Effector memory CD8-positive, alpha-beta T cell (primary cell): ENCODE results near the gene FBN1.

Source experiments
- ATAC-seq: fragments of 150-1000 bp; cut with Tn5 transposase; replicated peaks from 2 replicates; pipeline ENCODE4 v1.10.0; 2021; ENCODE audit warnings: mild to moderate bottlenecking, moderate library complexity
- DNase-seq, 3 experiments: peaks; one replicate each; pipeline ENCODE4 v3.0.0; 2021
- H3K27ac Mint-ChIP-seq, 2 donors: one replicate each; pipeline ENCODE4 v1.8.0; 2022; ENCODE audit warnings: mild to moderate bottlenecking in 2 of 2, mixed read lengths in 2 of 2, moderate library complexity in 2 of 2
- H3K27me3 Mint-ChIP-seq, 2 donors: one replicate each; pipeline ENCODE4 v1.8.0; 2022; ENCODE audit warnings: mixed read lengths in 2 of 2
- H3K36me3 Mint-ChIP-seq: one replicate; pipeline ENCODE4 v1.8.0; 2022; ENCODE audit warnings: mild to moderate bottlenecking, moderate library complexity, mixed read lengths; ENCODE audit not compliant: insufficient read depth
- H3K4me1 Mint-ChIP-seq, 2 donors: one replicate each; pipeline ENCODE4 v1.8.0; 2022; ENCODE audit warnings: low read depth in 2 of 2, mixed read lengths in 2 of 2
- H3K4me3 Mint-ChIP-seq, 2 donors: one replicate each; pipeline ENCODE4 v1.8.0; 2022; ENCODE audit warnings: mild to moderate bottlenecking in 2 of 2, mixed read lengths in 2 of 2, moderate library complexity in 2 of 2
- H3K9me3 Mint-ChIP-seq, 2 donors: one replicate each; pipeline ENCODE4 v1.8.0; 2022; ENCODE audit warnings: mixed read lengths in 2 of 2

FBN1 gene

DNA sequence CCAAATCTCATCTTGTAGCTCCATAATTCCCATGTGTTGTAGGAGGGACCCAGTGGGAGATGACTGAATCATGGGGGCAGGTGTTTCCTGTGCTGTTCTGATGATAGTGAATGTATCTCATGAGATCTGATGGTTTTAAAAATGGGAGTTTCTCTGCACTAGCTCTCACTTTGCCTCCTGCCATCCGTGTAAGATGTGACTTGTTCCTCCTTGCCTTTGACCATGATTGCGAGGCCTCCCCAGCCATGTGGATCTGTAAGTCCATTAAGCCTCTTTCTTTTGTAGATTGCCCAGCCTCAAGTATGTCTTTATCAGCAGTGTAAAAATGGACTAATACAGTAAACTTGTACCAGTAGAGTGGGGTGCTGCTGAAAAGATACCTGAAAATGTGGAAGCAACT lies 269.7 kb downstream of the FBN1 start:
- Mint-ChIP-seq H3K4me1 (no peaks in the 10 kb centered on the region), H3K4me3 (no peak overlapping the region), H3K36me3 (no peaks in the 10 kb centered on the region), H3K27ac (no peak overlapping the region), H3K9me3 (no peaks in the 10 kb centered on the region), H3K27me3 (peaks cover 48 to 59% of the 10 kb centered on the region in 2 donors)
- ATAC-seq (no peak), DNase-seq (no peak)

DNA sequence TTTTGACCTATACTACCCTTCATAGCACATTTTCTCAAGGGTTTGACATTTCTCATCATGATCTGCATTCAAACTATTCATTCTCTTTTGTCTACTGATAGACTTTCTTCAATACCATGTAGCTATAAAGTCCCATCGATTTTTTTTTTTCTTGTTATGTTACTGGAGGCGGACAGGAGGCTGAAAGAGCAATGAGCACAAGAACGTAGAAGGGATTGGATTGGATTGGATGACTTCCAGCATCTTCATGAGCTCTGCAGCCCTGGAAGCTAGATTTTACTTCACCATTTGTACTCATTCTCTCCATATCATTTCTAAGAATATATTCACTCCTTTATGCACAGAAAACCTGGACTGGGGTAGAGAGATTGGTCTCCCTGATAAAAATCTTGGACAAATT lies 271.0 kb downstream of the FBN1 start:
- no peaks in the 10 kb centered on the region for H3K36me3 Mint-ChIP-seq
- peaks cover 52 to 54% of the 10 kb centered on the region in 2 donors for H3K27me3 Mint-ChIP-seq
- H3K9me3 Mint-ChIP-seq, result no peaks in the 10 kb centered on the region
- H3K4me3 Mint-ChIP-seq, result no peak overlapping the region
- ATAC-seq (no peak), DNase-seq (no peak)
- no peak overlapping the region for H3K27ac Mint-ChIP-seq
- H3K4me1 Mint-ChIP-seq, result no peaks in the 10 kb centered on the region

DNA sequence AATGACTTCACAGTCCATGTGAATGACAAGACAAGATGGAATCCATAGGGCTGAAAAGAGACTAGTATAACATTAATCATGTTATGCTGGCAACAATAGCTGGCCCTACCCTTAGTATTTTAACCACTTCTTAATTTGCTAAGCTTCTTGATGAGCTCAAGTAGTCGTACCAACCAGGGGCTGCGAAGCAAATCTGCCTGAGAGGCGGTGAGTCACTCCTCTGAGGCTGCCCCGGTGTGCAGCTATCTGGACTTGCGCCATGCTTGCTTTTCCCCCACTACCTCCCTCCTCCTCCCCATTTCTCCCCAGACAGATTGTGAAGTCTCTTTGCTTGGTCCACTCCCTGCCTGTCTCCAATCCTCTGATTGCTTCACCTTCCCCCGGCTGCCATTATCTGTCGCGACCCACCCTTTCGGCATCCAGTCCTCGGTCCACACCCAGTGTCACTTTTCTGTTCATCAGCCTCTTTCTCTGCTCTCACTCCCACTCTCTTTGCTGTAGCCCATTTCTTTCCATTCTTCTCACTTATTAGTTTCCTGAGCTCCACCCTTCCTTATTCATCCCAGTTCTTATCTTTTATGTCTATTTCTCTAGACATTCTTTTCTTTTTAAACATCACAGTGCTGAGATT lies 271.6 kb downstream of the FBN1 start:
- H3K4me3 Mint-ChIP-seq, result no peak overlapping the region

GRCh38 chr15:48371961-48372360 lies 273.5 kb downstream of the FBN1 start:
- Mint-ChIP-seq H3K9me3 (no peaks in the 10 kb centered on the region), H3K27ac (no peak overlapping the region), H3K4me1 (no peaks in the 10 kb centered on the region), H3K27me3 (peaks cover 40 to 62% of the 10 kb centered on the region in 2 donors), H3K4me3 (no peak overlapping the region), H3K36me3 (no peaks in the 10 kb centered on the region)
- no peak for DNase-seq
- no peak for ATAC-seq

More for the DNA sequence above, 271.6 kb downstream of the FBN1 start:
- Mint-ChIP-seq H3K27me3 (peaks cover 54 to 56% of the 10 kb centered on the region in 2 donors), H3K27ac (no peak overlapping the region), H3K36me3 (no peaks in the 10 kb centered on the region), H3K9me3 (no peaks in the 10 kb centered on the region), H3K4me1 (no peaks in the 10 kb centered on the region)
- DNase-seq, result no peak
- no peak for ATAC-seq

DNA sequence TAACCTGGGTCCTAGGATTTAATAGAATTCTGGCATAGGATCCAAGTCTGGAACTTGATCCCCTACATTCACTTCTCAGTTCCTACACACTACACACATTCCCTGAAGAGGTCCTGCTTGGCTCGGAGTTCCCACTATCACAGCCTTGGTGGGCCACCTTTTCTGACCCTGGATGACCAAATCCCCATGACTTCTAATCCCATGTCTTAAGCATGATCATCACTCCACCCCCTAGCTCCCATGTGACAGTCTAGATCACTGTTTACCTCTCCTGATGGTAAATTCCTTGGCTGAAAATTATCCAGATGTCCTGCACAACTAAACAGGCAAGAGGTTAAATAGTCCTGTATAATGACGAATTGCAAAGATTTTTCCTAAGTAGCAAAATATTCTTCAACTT lies 274.0 kb downstream of the FBN1 start:
- no peaks in the 10 kb centered on the region for H3K36me3 Mint-ChIP-seq
- no peak overlapping the region for H3K4me3 Mint-ChIP-seq
- H3K27me3 Mint-ChIP-seq, result peaks cover 38 to 62% of the 10 kb centered on the region in 2 donors
- no peaks in the 10 kb centered on the region for H3K4me1 Mint-ChIP-seq
- ATAC-seq, result no peak
- H3K9me3 Mint-ChIP-seq, result no peaks in the 10 kb centered on the region
- H3K27ac Mint-ChIP-seq, result no peak overlapping the region
- DNase-seq, result no peak

DNA sequence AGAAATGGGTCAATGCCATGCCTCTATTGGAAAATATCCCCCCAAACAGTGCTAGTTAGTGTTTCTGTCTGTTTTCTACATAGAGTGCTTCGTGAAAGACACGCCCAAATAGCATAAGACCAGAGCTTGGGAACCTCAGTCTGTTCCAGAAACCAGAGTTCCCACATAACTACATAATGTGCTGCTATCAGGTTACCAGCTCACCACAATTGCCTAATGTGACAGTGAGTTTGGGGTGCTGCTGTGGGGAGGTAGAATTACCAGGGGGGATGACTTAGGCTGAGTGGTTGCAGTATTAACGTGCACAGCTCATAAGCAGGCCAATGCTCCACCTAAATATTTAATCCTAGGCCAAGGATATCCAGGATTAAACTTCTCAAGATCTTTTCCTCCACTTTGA lies 275.0 kb downstream of the FBN1 start:
- ATAC-seq, result no peak
- peaks cover 34 to 56% of the 10 kb centered on the region in 2 donors for H3K27me3 Mint-ChIP-seq
- no peaks in the 10 kb centered on the region for H3K4me1 Mint-ChIP-seq
- no peaks in the 10 kb centered on the region for H3K36me3 Mint-ChIP-seq
- H3K4me3 Mint-ChIP-seq, result no peak overlapping the region
- no peak overlapping the region for H3K27ac Mint-ChIP-seq
- no peaks in the 10 kb centered on the region for H3K9me3 Mint-ChIP-seq
- no peak for DNase-seq

DNA sequence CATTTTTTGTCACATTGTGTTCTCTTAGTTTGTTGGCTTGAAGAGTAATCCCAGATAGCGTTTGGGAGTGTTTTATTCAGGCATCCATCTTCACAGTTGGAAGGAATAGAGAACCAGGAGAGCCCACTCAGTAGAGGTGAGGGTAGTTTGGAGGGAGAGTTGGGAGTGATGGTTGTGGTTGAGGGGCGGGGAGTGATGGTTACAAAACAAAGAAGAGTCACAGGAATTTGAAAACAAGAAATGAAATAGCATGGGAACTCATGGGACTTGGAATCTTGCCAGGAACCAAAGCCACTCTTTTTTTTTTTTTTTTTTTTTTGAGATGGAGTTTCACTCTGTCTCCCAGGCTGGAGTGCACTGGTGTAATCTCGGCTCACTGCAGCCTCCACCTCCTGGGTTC lies 278.0 kb downstream of the FBN1 start:
- no peak for DNase-seq

GRCh38 chr15:48366584-48367312 lies 278.8 kb downstream of the FBN1 start:
- H3K27ac Mint-ChIP-seq, result no peak overlapping the region
- no peaks in the 10 kb centered on the region for H3K36me3 Mint-ChIP-seq
- H3K9me3 Mint-ChIP-seq, result no peaks in the 10 kb centered on the region
- H3K4me1 Mint-ChIP-seq, result no peaks in the 10 kb centered on the region
- no peak for ATAC-seq
- no peak overlapping the region for H3K4me3 Mint-ChIP-seq
- peaks cover 21 to 35% of the 10 kb centered on the region in 2 donors for H3K27me3 Mint-ChIP-seq
- no peak for DNase-seq

More for the DNA sequence above, 278.0 kb downstream of the FBN1 start:
- Mint-ChIP-seq H3K4me3 (no peak overlapping the region), H3K36me3 (no peaks in the 10 kb centered on the region), H3K4me1 (no peaks in the 10 kb centered on the region), H3K27me3 (peaks cover 21 to 35% of the 10 kb centered on the region in 2 donors), H3K27ac (no peak overlapping the region), H3K9me3 (no peaks in the 10 kb centered on the region)
- ATAC-seq, result no peak

GRCh38 chr15:48365575-48365974 lies 279.9 kb downstream of the FBN1 start:
- H3K9me3 Mint-ChIP-seq, result no peaks in the 10 kb centered on the region
- no peak overlapping the region for H3K4me3 Mint-ChIP-seq
- no peaks in the 10 kb centered on the region for H3K36me3 Mint-ChIP-seq
- DNase-seq, result no peak
- H3K4me1 Mint-ChIP-seq, result no peaks in the 10 kb centered on the region
- no peak for ATAC-seq
- H3K27ac Mint-ChIP-seq, result no peak overlapping the region
- H3K27me3 Mint-ChIP-seq, result peaks cover 21 to 35% of the 10 kb centered on the region in 2 donors

DNA sequence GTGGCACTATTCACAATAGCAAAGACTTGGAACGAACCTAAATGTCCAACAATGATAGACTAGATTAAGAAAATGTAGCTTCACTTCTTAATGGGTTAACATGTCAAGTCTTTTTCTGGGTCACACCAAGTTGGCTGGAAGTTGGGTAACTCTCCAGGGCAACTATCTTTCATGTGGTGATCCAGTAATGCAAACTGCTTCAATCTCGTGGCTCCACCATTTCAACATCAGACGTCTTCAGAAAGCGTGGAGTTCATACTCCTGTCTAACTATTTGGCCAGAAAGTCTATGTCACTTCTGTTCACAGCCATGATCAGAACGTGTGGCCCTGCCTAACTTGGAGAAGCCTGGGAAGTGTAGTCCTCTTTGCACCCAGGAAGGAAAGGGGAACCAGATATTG lies 282.0 kb downstream of the FBN1 start:
- DNase-seq (no peak), ATAC-seq (no peak)
- H3K27me3 Mint-ChIP-seq, result peaks cover 21 to 24% of the 10 kb centered on the region in 2 donors
- H3K4me1 Mint-ChIP-seq, result peaks cover 3 to 6% of the 10 kb centered on the region in 2 donors
- H3K36me3 Mint-ChIP-seq, result no peaks in the 10 kb centered on the region
- H3K9me3 Mint-ChIP-seq, result no peaks in the 10 kb centered on the region
- no peak overlapping the region for H3K27ac Mint-ChIP-seq
- H3K4me3 Mint-ChIP-seq, result no peak overlapping the region

DNA sequence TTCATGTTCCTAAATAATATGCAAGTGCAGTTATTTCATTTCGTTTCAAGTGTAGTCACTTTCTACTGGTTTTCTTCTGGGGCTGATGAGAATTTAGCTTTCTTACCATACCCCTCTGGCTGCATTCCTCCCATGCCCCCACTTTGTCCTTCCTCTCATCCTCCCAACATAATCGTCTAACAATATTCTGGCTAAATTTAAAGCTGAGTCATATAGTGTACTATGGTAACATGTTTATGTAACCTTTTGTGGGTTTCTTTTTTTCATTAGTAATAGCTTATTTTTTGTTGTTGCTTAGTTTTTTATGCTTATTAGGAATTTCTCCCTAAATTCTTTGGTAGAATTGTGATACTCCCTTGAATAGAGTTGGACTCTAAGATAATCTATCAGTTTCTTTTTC lies 283.8 kb downstream of the FBN1 start:
- Mint-ChIP-seq H3K27me3 (peaks cover 6 to 15% of the 10 kb centered on the region in 2 donors), H3K9me3 (no peaks in the 10 kb centered on the region), H3K36me3 (no peaks in the 10 kb centered on the region), H3K27ac (no peak overlapping the region), H3K4me3 (no peak overlapping the region), H3K4me1 (peaks cover 3 to 7% of the 10 kb centered on the region in 2 donors)
- DNase-seq (no peak), ATAC-seq (no peak)

DNA sequence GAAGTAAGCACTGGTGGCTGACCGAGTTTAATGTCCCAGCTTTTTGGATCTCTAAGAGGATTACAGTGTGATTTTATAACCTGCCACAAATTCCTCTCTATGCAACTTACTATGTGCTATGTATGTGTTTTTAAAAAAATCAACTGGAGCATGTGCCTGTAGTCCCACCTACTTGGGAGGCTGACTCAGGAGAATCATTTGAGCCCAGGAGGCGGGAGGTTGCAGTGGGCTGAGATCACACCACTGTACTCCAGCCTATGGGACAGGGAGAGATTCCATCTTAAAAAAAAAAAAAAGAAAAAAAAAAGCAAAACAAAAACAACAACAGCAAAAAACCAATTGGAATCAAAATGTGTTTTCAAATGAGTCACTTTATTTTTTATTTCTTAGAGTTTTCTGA lies 284.7 kb downstream of the FBN1 start:
- ATAC-seq (no peak), DNase-seq (no peak)
- peaks cover 3 to 7% of the 10 kb centered on the region in 2 donors for H3K4me1 Mint-ChIP-seq
- no peak overlapping the region for H3K4me3 Mint-ChIP-seq
- H3K9me3 Mint-ChIP-seq, result no peaks in the 10 kb centered on the region
- H3K27ac Mint-ChIP-seq, result no peak overlapping the region
- H3K27me3 Mint-ChIP-seq, result peaks cover 0 to 10% of the 10 kb centered on the region in 2 donors
- no peaks in the 10 kb centered on the region for H3K36me3 Mint-ChIP-seq
